Measurements from ENCODE around the gene HFE. TPM values are rescaled to one million over a fixed set of nuclear protein-coding genes. Genes with fewer than 3 reads are reported as not detected.

The HFE gene
- polyA plus RNA-seq, 3 donors = 13.5 to 16.1 (median 14.1) TPM

DNA sequence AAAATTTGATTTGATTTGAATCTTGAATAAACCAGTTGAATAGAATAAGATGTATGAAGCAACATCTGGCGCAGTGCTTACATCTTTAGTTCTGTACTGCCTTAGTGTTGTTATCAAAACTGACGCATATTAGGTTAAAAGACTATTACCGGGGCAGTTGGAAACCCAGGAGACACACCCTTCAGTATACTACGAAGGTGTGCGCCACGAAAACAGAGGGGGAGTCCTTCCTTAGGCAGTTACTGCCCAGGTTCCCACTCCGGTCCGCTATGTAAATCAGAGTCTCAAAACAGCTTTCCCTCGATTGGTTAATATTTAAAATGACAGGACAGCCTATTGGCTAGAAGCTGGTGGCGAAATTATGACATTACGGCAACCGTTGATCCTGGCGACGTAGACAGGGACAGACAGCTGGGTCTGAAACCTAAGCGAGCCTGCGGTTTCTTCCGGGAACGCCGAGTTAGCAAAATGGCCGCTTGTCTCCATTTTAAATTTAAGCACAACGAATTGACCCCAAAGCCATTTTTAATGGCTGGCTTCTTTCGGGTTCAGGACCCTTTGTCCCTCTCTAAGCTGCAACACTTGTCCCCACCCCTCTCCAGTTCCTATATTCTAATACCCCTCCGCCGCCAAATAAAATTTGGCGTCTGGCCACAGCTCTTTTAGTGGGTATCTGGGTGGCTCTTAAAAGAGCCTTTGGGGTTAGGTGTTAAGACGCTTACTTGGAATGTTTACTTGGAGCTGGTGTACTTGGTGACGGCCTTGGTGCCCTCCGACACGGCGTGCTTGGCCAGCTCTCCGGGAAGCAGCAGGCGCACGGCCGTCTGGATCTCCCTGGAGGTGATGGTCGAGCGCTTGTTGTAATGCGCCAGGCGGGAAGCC, 35.8 kb downstream of the HFE start:
- intact Hi-C loops (cut with micrococcal nuclease) = loop anchor here (5.0 to 10.0 kb wide), 5 partner anchors 34 to 1012 kb away; a partner anchor contains a TSS
- Histone ChIP-seq H3K4me3 (replicated peaks in 1 of 3; ENCODE audit: low read depth in 2 of 3, low read length in 3 of 3) (peak overlapping the region; percentile 87 to 100 (median 97)), H3K4me2 (replicated peaks; ENCODE audit: extremely low read depth, low read length, poor library complexity, severe bottlenecking) (peak overlapping the region; percentile 98), H3K27me3 (ENCODE audit: control insufficient read depth in 2 of 2, insufficient read depth in 2 of 2, low read length in 2 of 2) (no peaks in the 10 kb centered on the region), H2AFZ (ENCODE audit: insufficient read depth, low read depth, low read length, poor library complexity, severe bottlenecking) (peak overlapping the region; percentile 75), H3K79me2 (ENCODE audit: insufficient read depth, low read length) (peaks cover 41% of the 10 kb centered on the region), H3K9me3 (replicated peaks in 1 of 2; ENCODE audit: control insufficient read depth in 1 of 2, insufficient read depth in 1 of 2, low read length in 2 of 2) (no peaks in the 10 kb centered on the region), H3K27ac (ENCODE audit: low read depth in 1 of 2, low read length in 2 of 2) (peak overlapping the region; percentile 85 to 87), H3K9ac (ENCODE audit: insufficient read depth, low read length, poor library complexity, severe bottlenecking) (peak overlapping the region; percentile 84), H3K36me3 (replicated peaks in 1 of 2; ENCODE audit: control insufficient read depth in 1 of 2, insufficient read depth in 2 of 2, low read length in 2 of 2) (peaks cover 0 to under 1% of the 10 kb centered on the region in 2 donors), H3K4me1 (ENCODE audit: control insufficient read depth in 1 of 2, insufficient read depth in 2 of 2, low read length in 2 of 2) (peaks cover 24 to 41% of the 10 kb centered on the region in 2 donors), H4K20me1 (ENCODE audit: insufficient read depth, low read length) (peaks cover 41% of the 10 kb centered on the region)
- DNase-seq = peak; percentile 90 to 99 (median 97)
- Mint-ChIP-seq H3K4me1 (peaks cover 46% of the 10 kb centered on the region), H3K9me3 (peaks cover 0 to 6% (median 2%) of the 10 kb centered on the region in 7 donors), H3K36me3 (peaks cover 10 to 32% of the 10 kb centered on the region in 2 donors), H3K27me3 (ENCODE audit: low read depth in 3 of 3) (peaks cover 0 to 4% (median 0%) of the 10 kb centered on the region in 3 donors), H3K4me3 (peak overlapping the region; percentile 99), H3K27ac (peak overlapping the region; percentile 97 to 100 (median 99))
- WGBS (ENCODE audit: insufficient coverage) = 2% methylated on average over 34 of the region's 38 CpGs
- TF ChIP-seq, protein P1, sequence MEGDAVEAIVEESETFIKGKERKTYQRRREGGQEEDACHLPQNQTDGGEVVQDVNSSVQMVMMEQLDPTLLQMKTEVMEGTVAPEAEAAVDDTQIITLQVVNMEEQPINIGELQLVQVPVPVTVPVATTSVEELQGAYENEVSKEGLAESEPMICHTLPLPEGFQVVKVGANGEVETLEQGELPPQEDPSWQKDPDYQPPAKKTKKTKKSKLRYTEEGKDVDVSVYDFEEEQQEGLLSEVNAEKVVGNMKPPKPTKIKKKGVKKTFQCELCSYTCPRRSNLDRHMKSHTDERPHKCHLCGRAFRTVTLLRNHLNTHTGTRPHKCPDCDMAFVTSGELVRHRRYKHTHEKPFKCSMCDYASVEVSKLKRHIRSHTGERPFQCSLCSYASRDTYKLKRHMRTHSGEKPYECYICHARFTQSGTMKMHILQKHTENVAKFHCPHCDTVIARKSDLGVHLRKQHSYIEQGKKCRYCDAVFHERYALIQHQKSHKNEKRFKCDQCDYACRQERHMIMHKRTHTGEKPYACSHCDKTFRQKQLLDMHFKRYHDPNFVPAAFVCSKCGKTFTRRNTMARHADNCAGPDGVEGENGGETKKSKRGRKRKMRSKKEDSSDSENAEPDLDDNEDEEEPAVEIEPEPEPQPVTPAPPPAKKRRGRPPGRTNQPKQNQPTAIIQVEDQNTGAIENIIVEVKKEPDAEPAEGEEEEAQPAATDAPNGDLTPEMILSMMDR (IDR thresholded peaks at IDR 0.05) = no peak

- H3K27ac Mint-ChIP-seq = peak overlapping the region; percentile 97 to 100 (median 99)
- peaks cover 0 to 6% (median 2%) of the 10 kb centered on the region in 7 donors for H3K9me3 Mint-ChIP-seq
- H2AFZ ChIP-seq (ENCODE audit: insufficient read depth, low read depth, low read length, poor library complexity, severe bottlenecking) = peak overlapping the region; percentile 75
- H3K4me1 ChIP-seq (ENCODE audit: control insufficient read depth in 1 of 2, insufficient read depth in 2 of 2, low read length in 2 of 2) = peaks cover 29 to 46% of the 10 kb centered on the region in 2 donors
- WGBS (ENCODE audit: insufficient coverage) = 0% methylated on average over 12 of the region's 16 CpGs
- H3K4me3 Mint-ChIP-seq = peak overlapping the region; percentile 99
- intact Hi-C loops (cut with micrococcal nuclease) = loop anchor here (5.0 to 10.0 kb wide), 5 partner anchors 34 to 1011 kb away; a partner anchor contains a TSS
- peak overlapping the region; percentile 84 for H3K9ac ChIP-seq (ENCODE audit: insufficient read depth, low read length, poor library complexity, severe bottlenecking)
- peak overlapping the region; percentile 98 for H3K4me2 ChIP-seq (replicated peaks; ENCODE audit: extremely low read depth, low read length, poor library complexity, severe bottlenecking)
- H3K27me3 ChIP-seq (ENCODE audit: control insufficient read depth in 2 of 2, insufficient read depth in 2 of 2, low read length in 2 of 2) = no peaks in the 10 kb centered on the region
- H3K27ac ChIP-seq (ENCODE audit: low read depth in 1 of 2, low read length in 2 of 2) = peak overlapping the region; percentile 85 to 87
- H3K4me3 ChIP-seq (replicated peaks in 1 of 3; ENCODE audit: low read depth in 2 of 3, low read length in 3 of 3) = peak overlapping the region; percentile 87 to 100 (median 97)
- H3K36me3 Mint-ChIP-seq = peaks cover 10 to 37% of the 10 kb centered on the region in 2 donors
- H3K9me3 ChIP-seq (replicated peaks in 1 of 2; ENCODE audit: control insufficient read depth in 1 of 2, insufficient read depth in 1 of 2, low read length in 2 of 2) = no peaks in the 10 kb centered on the region
- peaks cover 52% of the 10 kb centered on the region for H3K4me1 Mint-ChIP-seq
- TF ChIP-seq, protein P1 (IDR thresholded peaks at IDR 0.05) = no peak
- peaks cover 45% of the 10 kb centered on the region for H3K79me2 ChIP-seq (ENCODE audit: insufficient read depth, low read length)
- no peak for DNase-seq
- peaks cover 0 to 6% of the 10 kb centered on the region in 2 donors for H3K36me3 ChIP-seq (replicated peaks in 1 of 2; ENCODE audit: control insufficient read depth in 1 of 2, insufficient read depth in 2 of 2, low read length in 2 of 2)
- peaks cover 0 to 4% (median 0%) of the 10 kb centered on the region in 3 donors for H3K27me3 Mint-ChIP-seq (ENCODE audit: low read depth in 3 of 3)
- H4K20me1 ChIP-seq (ENCODE audit: insufficient read depth, low read length) = peaks cover 46% of the 10 kb centered on the region
Measured at GRCh38 chr6:26123675-26123946, 36.4 kb downstream of the HFE start.

Data from CD14-positive monocyte (primary cell).